KBM-7 (cell line): Measurements from ENCODE around the gene IVL.

ENCODE experiments used
- DNase-seq: peaks from one replicate; pipeline ENCODE4 v3.0.0-alpha.2; 2015
- in situ Hi-C: fragments of 300-500 bp; cut with MboI; formaldehyde crosslinking; loops from 2 replicates; pipeline ENCODE4 v1.14.3; 2020; ENCODE audit warnings: low sequenced_read_pairs, low pct_unique_long_range_greater_than_20kb, mixed read lengths

IVL gene

GRCh38 chr1:152884966-152885624 lies 23.3 kb upstream of the IVL start:
- in situ Hi-C loops = no loop called here
- DNase-seq = no peak

- DNase-seq = no peak
- in situ Hi-C loops = no loop called here
Observed at GRCh38 chr1:152886085-152886484, 22.3 kb upstream of the IVL start.

GRCh38 chr1:152886758-152887409 lies 21.5 kb upstream of the IVL start:
- in situ Hi-C loops = no loop called here

GRCh38 chr1:152888126-152888525 lies 20.2 kb upstream of the IVL start:
- in situ Hi-C loops = no loop called here
- DNase-seq = no peak

More at GRCh38 chr1:152886758-152887409, 21.5 kb upstream of the IVL start:
- DNase-seq = no peak

GRCh38 chr1:152899027-152899426 lies 9.3 kb upstream of the IVL start:
- no peak for DNase-seq
- in situ Hi-C loops = no loop called here

GRCh38 chr1:152899883-152900282 lies 8.5 kb upstream of the IVL start:
- in situ Hi-C loops = no loop called here
- no peak for DNase-seq

GRCh38 chr1:152901631-152902030 lies 6.7 kb upstream of the IVL start:
- in situ Hi-C loops = no loop called here
- DNase-seq = no peak

GRCh38 chr1:152902636-152903035 lies 5.7 kb upstream of the IVL start:
- in situ Hi-C loops = no loop called here
- no peak for DNase-seq

- in situ Hi-C loops = no loop called here
- DNase-seq = no peak
Observed at GRCh38 chr1:152904688-152905440, 3.5 kb upstream of the IVL start.

- in situ Hi-C loops = no loop called here
- DNase-seq = no peak
Observed at GRCh38 chr1:152906023-152906565, 2.3 kb upstream of the IVL start.

- in situ Hi-C loops = no loop called here
- no peak for DNase-seq
Observed at GRCh38 chr1:152909206-152909605, 860 bp downstream of the IVL start.

- in situ Hi-C loops = no loop called here
- no peak for DNase-seq
Observed at GRCh38 chr1:152912471-152912870, 4.1 kb downstream of the IVL start.

GRCh38 chr1:152912900-152913299 lies 4.6 kb downstream of the IVL start:
- no peak for DNase-seq
- in situ Hi-C loops = no loop called here

- in situ Hi-C loops = no loop called here
- peak; percentile 3 for DNase-seq
Observed at GRCh38 chr1:152917794-152918193, 9.4 kb downstream of the IVL start.

GRCh38 chr1:152919071-152919470 lies 10.7 kb downstream of the IVL start:
- DNase-seq = no peak
- in situ Hi-C loops = no loop called here

- in situ Hi-C loops = no loop called here
Observed at GRCh38 chr1:152924191-152924590, 15.8 kb downstream of the IVL start.

GRCh38 chr1:152926091-152926490 lies 17.7 kb downstream of the IVL start:
- in situ Hi-C loops = no loop called here
- DNase-seq = peak; percentile 3

More at GRCh38 chr1:152924191-152924590, 15.8 kb downstream of the IVL start:
- no peak for DNase-seq

- in situ Hi-C loops = no loop called here
- DNase-seq = no peak
Observed at GRCh38 chr1:152928671-152929070, 20.3 kb downstream of the IVL start.

- in situ Hi-C loops = no loop called here
Observed at GRCh38 chr1:152932170-152932811, 23.9 kb downstream of the IVL start.

GRCh38 chr1:152933196-152933595 lies 24.9 kb downstream of the IVL start:
- in situ Hi-C loops = no loop called here
- DNase-seq = no peak

More at GRCh38 chr1:152932170-152932811, 23.9 kb downstream of the IVL start:
- DNase-seq = no peak
